K562 (cell line): Measurements from ENCODE around the gene ICAM1.
A peak's percentile ranks its signal among the peaks of the same experiment; 100 is the strongest.

Experiments
- CBX3 ChIP-seq, 2 experiments: IDR thresholded peaks; 1 replicate in 1 of 2; 2 replicates in 1 of 2; pipeline ENCODE4 v1.6.1; 2012; ENCODE audit warnings: inconsistent platforms in 2 of 2, low read length in 2 of 2, borderline replicate concordance in 1 of 2, control low read depth in 1 of 2
- DNMT1 ChIP-seq: fragments of 450-650 bp; IDR thresholded peaks from 2 replicates; pipeline ENCODE4 v1.6.1; 2016; ENCODE audit warnings: antibody characterized with exemption, mild to moderate bottlenecking
- EGR1 ChIP-seq: fragments of 450-650 bp; conservative IDR thresholded peaks from 2 replicates; pipeline ENCODE4 v1.6.1; 2017; ENCODE audit warnings: mild to moderate bottlenecking
- ETV1 ChIP-seq: fragments of 450-650 bp; conservative IDR thresholded peaks from 2 replicates; pipeline ENCODE4 v1.6.1; 2016; ENCODE audit warnings: missing genetic modification characterization, control low read depth, low read depth, missing compliant biosample characterization
- IRF2 ChIP-seq: sonication (generic); formaldehyde crosslinking; IDR thresholded peaks from 2 replicates; pipeline ENCODE4 v1.8.1; 2022; ENCODE audit warnings: mild to moderate bottlenecking, missing genetic modification reagents
- POLR2A ChIP-seq: fragments of 450-650 bp; conservative IDR thresholded peaks from 2 replicates; pipeline ENCODE4 v1.6.1; 2016
- PTRF ChIP-seq: fragments of 450-650 bp; IDR thresholded peaks from 2 replicates; pipeline ENCODE4 v1.6.1; 2016; ENCODE audit warnings: mild to moderate bottlenecking, missing genetic modification characterization, missing compliant biosample characterization
- SMARCC2 ChIP-seq: fragments of 450-650 bp; IDR thresholded peaks from 2 replicates; pipeline ENCODE4 v1.6.1; 2017; ENCODE audit warnings: antibody characterized with exemption, moderate library complexity, mild to moderate bottlenecking, low read depth
- TF ChIP-seq, protein P1 (sequence below): fragments of 450-650 bp; IDR thresholded peaks from 2 replicates; pipeline ENCODE4 v1.6.1; 2016

DNA sequence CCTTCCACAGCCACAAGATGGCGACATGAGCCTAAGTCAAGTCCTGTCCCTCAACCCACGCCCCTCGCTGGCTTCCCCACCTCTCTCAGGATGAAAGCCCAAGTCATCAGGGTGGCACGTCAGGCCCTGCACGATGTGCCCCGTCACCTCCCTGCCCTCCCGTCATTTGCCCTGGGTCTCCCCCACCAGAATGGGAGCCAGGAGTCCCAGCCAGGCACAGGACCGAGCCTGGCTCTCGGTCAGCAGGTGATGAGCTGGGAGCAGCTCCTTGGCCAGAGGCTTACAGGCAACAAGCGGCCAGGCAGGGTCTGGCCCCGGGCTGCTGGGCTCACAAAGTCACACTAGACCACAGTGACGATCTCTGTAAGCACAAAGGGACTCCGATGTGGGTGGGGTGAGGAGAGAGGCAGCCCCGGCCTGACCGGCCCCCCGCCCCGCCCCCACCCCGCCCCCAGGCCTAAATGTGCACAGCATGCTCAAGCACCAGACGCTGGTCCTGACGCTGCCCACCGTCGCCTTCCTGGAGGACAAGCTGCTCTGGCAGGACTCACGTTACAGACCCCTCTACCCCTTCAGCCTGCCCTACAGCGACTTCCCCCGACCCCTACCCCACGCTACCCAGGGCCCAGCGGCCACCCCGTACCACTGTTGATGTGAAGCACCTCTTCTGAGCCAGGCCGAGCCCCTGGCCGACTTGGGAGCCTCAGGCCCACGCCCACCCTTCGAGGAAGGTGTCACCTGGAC lies 11.6 kb upstream of the ICAM1 start:
- TF ChIP-seq IRF2 (no peak), POLR2A (peak; percentile 40; the same call in 1 of the 2 replicates), DNMT1 (no peak), ETV1 (no peak), SMARCC2 (no peak), CBX3 (IDR thresholded peaks at IDR 0.05; ENCODE audit: borderline replicate concordance in 1 of 2, low read length in 2 of 2) (no peak), EGR1 (peak; percentile 60; the same call in 1 of the 2 replicates), PTRF (tag) (no peak)
- TF ChIP-seq, protein P1, sequence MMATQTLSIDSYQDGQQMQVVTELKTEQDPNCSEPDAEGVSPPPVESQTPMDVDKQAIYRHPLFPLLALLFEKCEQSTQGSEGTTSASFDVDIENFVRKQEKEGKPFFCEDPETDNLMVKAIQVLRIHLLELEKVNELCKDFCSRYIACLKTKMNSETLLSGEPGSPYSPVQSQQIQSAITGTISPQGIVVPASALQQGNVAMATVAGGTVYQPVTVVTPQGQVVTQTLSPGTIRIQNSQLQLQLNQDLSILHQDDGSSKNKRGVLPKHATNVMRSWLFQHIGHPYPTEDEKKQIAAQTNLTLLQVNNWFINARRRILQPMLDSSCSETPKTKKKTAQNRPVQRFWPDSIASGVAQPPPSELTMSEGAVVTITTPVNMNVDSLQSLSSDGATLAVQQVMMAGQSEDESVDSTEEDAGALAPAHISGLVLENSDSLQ, result peak; percentile 65
